H1 (cell line): ENCODE results near the gene PTX4.

Source experiments
- CHD7 ChIP-seq: fragments of 300-600 bp; sonication (generic); IDR thresholded peaks from 2 replicates; pipeline ENCODE4 v1.7.1; 2012; ENCODE audit warnings: low read length, moderate library complexity, mild to moderate bottlenecking, inconsistent platforms; ENCODE audit not compliant: insufficient replicate concordance
- CTCF ChIP-seq, 3 experiments: IDR thresholded peaks; 1 replicate in 2 of 3; 2 replicates in 1 of 3; pipeline versions ENCODE4 v1.5.1 to v1.6.1; 2011; ENCODE audit warnings: low read length in 3 of 3, mild to moderate bottlenecking in 3 of 3, inconsistent platforms in 2 of 3, low read depth in 1 of 3, moderate library complexity in 1 of 3; ENCODE audit not compliant: insufficient read depth in 1 of 3; ENCODE audit errors: control extremely low read depth in 1 of 3
- E2F6 ChIP-seq: IDR thresholded peaks from 2 replicates; pipeline ENCODE4 v1.6.1; 2012; ENCODE audit warnings: inconsistent platforms
- EZH2 ChIP-seq: fragments of 200-600 bp; sonication (generic); IDR thresholded peaks from 2 replicates; pipeline ENCODE4 v1.7.1; 2012; ENCODE audit warnings: low read depth, mild to moderate bottlenecking, moderate library complexity, low read length, inconsistent platforms; ENCODE audit not compliant: severe bottlenecking
- GTF2F1 ChIP-seq: IDR thresholded peaks from 2 replicates; pipeline ENCODE4 v1.6.1; 2012; ENCODE audit warnings: low read depth, low read length, improper control_type of control experiment, borderline replicate concordance
- JUN ChIP-seq: IDR thresholded peaks from 2 replicates; pipeline ENCODE4 v1.6.1; 2011; ENCODE audit warnings: low read depth, mild to moderate bottlenecking, improper control_type of control experiment, low read length
- POLR2A ChIP-seq, 2 experiments: IDR thresholded peaks; 1 replicate in 1 of 2; 2 replicates in 1 of 2; pipeline ENCODE4 v1.6.1; 2011; ENCODE audit warnings: low read depth in 2 of 2, low read length in 2 of 2, mild to moderate bottlenecking in 2 of 2; ENCODE audit errors: control extremely low read depth in 1 of 2
- POLR2AphosphoS5 ChIP-seq: IDR thresholded peaks from 2 replicates; pipeline ENCODE4 v1.6.1; 2011; ENCODE audit warnings: low read depth, low read length
- TAF7 ChIP-seq: optimal IDR thresholded peaks from 2 replicates; pipeline ENCODE3; 2011; ENCODE audit warnings: low read depth, mild to moderate bottlenecking, inconsistent platforms, low read length, moderate library complexity, borderline replicate concordance
- TEAD4 ChIP-seq: IDR thresholded peaks from 2 replicates; pipeline ENCODE4 v1.6.1; 2012; ENCODE audit warnings: low read depth, low read length, inconsistent platforms, mixed read lengths

GRCh38 chr16:1474082-1474795 lies 14.5 kb downstream of the PTX4 start:
- TF ChIP-seq EZH2, result no peak
- no peak for TF ChIP-seq E2F6
- no peak for TF ChIP-seq POLR2A (IDR thresholded peaks at IDR 0.05; ENCODE audit: control extremely low read depth in 1 of 2, low read depth in 2 of 2, low read length in 2 of 2)
- no peak for TF ChIP-seq TAF7
- no peak for TF ChIP-seq POLR2AphosphoS5
- no peak for TF ChIP-seq CTCF (IDR thresholded peaks at IDR 0.05; ENCODE audit: control extremely low read depth in 1 of 3, insufficient read depth in 1 of 3, low read depth in 1 of 3, low read length in 3 of 3)
- TF ChIP-seq CHD7, result no peak
- TF ChIP-seq GTF2F1, result no peak
- TF ChIP-seq TEAD4, result no peak
- no peak for TF ChIP-seq JUN
